GM23338 (cell line): ENCODE results near the gene SLC2A4RG. TPM values are rescaled to one million over a fixed set of nuclear protein-coding genes. Genes with fewer than 3 reads are reported as not detected.

Experiments used
- ATAC-seq: fragments of 200-7000 bp; cut with Tn5 transposase; 3 replicates; pipeline ENCODE4 v1.9.1; 2020
- DNase-seq: peaks from one replicate; pipeline ENCODE4 v3.0.0-alpha.2; 2015; ENCODE audit warnings: low spot score
- H2AFZ ChIP-seq: fragments of 200-600 bp; sonication (generic); 2 replicates; pipeline ENCODE4 v1.8.0; 2016; ENCODE audit warnings: antibody characterized with exemption, mild to moderate bottlenecking, moderate library complexity
- H3F3A ChIP-seq: fragments of 200-600 bp; sonication (generic); replicated peaks from 2 replicates; pipeline ENCODE4 v1.8.0; 2017; ENCODE audit warnings: antibody characterized with exemption, mixed run types, low read depth
- H3K27ac ChIP-seq: fragments of 200-600 bp; sonication (generic); 2 replicates; pipeline ENCODE4 v1.6.1; 2016; ENCODE audit warnings: low read depth
- H3K27me3 ChIP-seq: fragments of 200-600 bp; sonication (generic); 2 replicates; pipeline ENCODE4 v1.8.0; 2016; ENCODE audit warnings: mild to moderate bottlenecking, mixed run types, moderate library complexity; ENCODE audit not compliant: insufficient read depth
- H3K36me3 ChIP-seq: fragments of 200-600 bp; sonication (generic); 2 replicates; pipeline ENCODE4 v1.8.0; 2016; ENCODE audit warnings: mild to moderate bottlenecking; ENCODE audit not compliant: insufficient read depth
- H3K4me1 ChIP-seq: fragments of 200-600 bp; sonication (generic); 2 replicates; pipeline ENCODE4 v1.8.0; 2016; ENCODE audit warnings: mild to moderate bottlenecking, moderate library complexity; ENCODE audit not compliant: insufficient read depth
- H3K4me2 ChIP-seq: fragments of 200-600 bp; sonication (generic); 2 replicates; pipeline ENCODE4 v1.7.1; 2017; ENCODE audit warnings: mixed run types
- H3K4me3 ChIP-seq: fragments of 200-600 bp; sonication (generic); 2 replicates; pipeline ENCODE4 v1.6.1; 2016; ENCODE audit warnings: mixed run types
- H3K79me2 ChIP-seq: fragments of 200-600 bp; sonication (generic); replicated peaks from 2 replicates; pipeline ENCODE4 v1.8.0; 2017; ENCODE audit warnings: mild to moderate bottlenecking; ENCODE audit not compliant: insufficient read depth
- H3K9me2 ChIP-seq: fragments of 200-600 bp; sonication (generic); 2 replicates; pipeline ENCODE4 v1.8.0; 2017; ENCODE audit not compliant: insufficient read depth
- H4K20me1 ChIP-seq: fragments of 200-600 bp; sonication (generic); replicated peaks from 2 replicates; pipeline ENCODE4 v1.8.0; 2017; ENCODE audit warnings: mild to moderate bottlenecking; ENCODE audit not compliant: insufficient read depth
- H3K27ac Mint-ChIP-seq: 2 replicates; pipeline ENCODE4 v1.8.0; 2020; ENCODE audit warnings: inconsistent platforms, mild to moderate bottlenecking, moderate library complexity, mixed read lengths
- H3K27me3 Mint-ChIP-seq: 3 replicates; pipeline ENCODE4 v1.8.0; 2022; ENCODE audit warnings: low read depth, mild to moderate bottlenecking, moderate library complexity, mixed read lengths, inconsistent platforms; ENCODE audit not compliant: insufficient read depth, poor library complexity
- H3K36me3 Mint-ChIP-seq: 3 replicates; pipeline ENCODE4 v1.8.0; 2021; ENCODE audit warnings: low read depth, mild to moderate bottlenecking, inconsistent platforms, moderate library complexity, mixed read lengths
- H3K4me1 Mint-ChIP-seq: 3 replicates; pipeline ENCODE4 v1.8.0; 2020; ENCODE audit warnings: mild to moderate bottlenecking, inconsistent platforms, mixed read lengths
- H3K4me3 Mint-ChIP-seq: 3 replicates; pipeline ENCODE4 v1.8.0; 2021; ENCODE audit warnings: moderate library complexity, mild to moderate bottlenecking, inconsistent platforms, mixed read lengths
- H3K9me3 Mint-ChIP-seq: 3 replicates; pipeline ENCODE4 v1.8.0; 2020; ENCODE audit warnings: moderate library complexity, mild to moderate bottlenecking, inconsistent platforms, mixed read lengths
- CREB1 ChIP-seq: fragments of 250-450 bp; sonication (Bioruptor Pico); IDR thresholded peaks from 2 replicates; pipeline ENCODE4 v1.5.0; 2020; ENCODE audit warnings: low read depth, mild to moderate bottlenecking, moderate library complexity
- EZH2 ChIP-seq: fragments of 200-600 bp; sonication (generic); IDR thresholded peaks from one replicate; pipeline ENCODE4 v1.8.0; 2017; ENCODE audit warnings: antibody characterized with exemption, mild to moderate bottlenecking, low read depth; ENCODE audit not compliant: unreplicated experiment
- EZH2phosphoT487 ChIP-seq: fragments of 200-600 bp; sonication (generic); IDR thresholded peaks from one replicate; pipeline ENCODE4 v1.8.1; 2018; ENCODE audit warnings: antibody characterized with exemption; ENCODE audit not compliant: unreplicated experiment
- STAT1 ChIP-seq: IDR thresholded peaks from one replicate; pipeline ENCODE4 v1.6.1; 2016; ENCODE audit warnings: antibody characterized with exemption; ENCODE audit not compliant: unreplicated experiment
- ZNF114 ChIP-seq: fragments of 250-450 bp; sonication (Bioruptor Pico); IDR thresholded peaks from 2 replicates; pipeline ENCODE4 v1.5.0; 2020; ENCODE audit warnings: mild to moderate bottlenecking, moderate library complexity
- ZNF331 ChIP-seq: fragments of 250-450 bp; sonication (Bioruptor Pico); IDR thresholded peaks from 2 replicates; pipeline ENCODE4 v1.5.0; 2020; ENCODE audit warnings: low read depth, mild to moderate bottlenecking, moderate library complexity
- polyA plus RNA-seq: library from polyadenylated mRNA; unstranded; fragments of >200 nt; fragmentation: Nextera tagmentation; extraction: Ambion mirVana; gene quantifications from 2 replicates; pipeline ENCODE4 v1.2.1, GENCODE V29; 2016
- total RNA-seq: library from RNA; depleted of rRNA; stranded (reverse); fragments of >200 nt; shearing (Covaris generic); gene quantifications from 2 replicates; pipeline ENCODE4 v1.2.3, GENCODE V29; 2014
- TF ChIP-seq, protein P1 (sequence below): IDR thresholded peaks from one replicate; pipeline ENCODE4 v1.6.1; 2018; ENCODE audit warnings: antibody characterized with exemption; ENCODE audit not compliant: unreplicated experiment
- TF ChIP-seq, protein P2 (sequence below): fragments of 250-450 bp; sonication (Bioruptor Pico); IDR thresholded peaks from 2 replicates; pipeline ENCODE4 v1.5.0; 2020; ENCODE audit warnings: mild to moderate bottlenecking, moderate library complexity
- TF ChIP-seq, protein P3 (sequence below): IDR thresholded peaks from 2 replicates; pipeline ENCODE4 v1.6.1; 2016; ENCODE audit warnings: antibody characterized with exemption
- TF ChIP-seq, protein P4 (sequence below), 2 experiments: fragments of 200-600 bp in 1 of 2; sonication (generic) in 1 of 2; conservative IDR thresholded peaks; 2 replicates each; pipeline versions ENCODE4 v1.5.1 to v1.6.1; 2016 to 2017; ENCODE audit warnings: antibody characterized with exemption in 2 of 2, low read depth in 2 of 2, mild to moderate bottlenecking in 2 of 2, moderate library complexity in 1 of 2

The SLC2A4RG gene
- total and polyA plus RNA-seq, 2 experiments from 2014 or later, result 22.8 to 42.0 TPM

DNA sequence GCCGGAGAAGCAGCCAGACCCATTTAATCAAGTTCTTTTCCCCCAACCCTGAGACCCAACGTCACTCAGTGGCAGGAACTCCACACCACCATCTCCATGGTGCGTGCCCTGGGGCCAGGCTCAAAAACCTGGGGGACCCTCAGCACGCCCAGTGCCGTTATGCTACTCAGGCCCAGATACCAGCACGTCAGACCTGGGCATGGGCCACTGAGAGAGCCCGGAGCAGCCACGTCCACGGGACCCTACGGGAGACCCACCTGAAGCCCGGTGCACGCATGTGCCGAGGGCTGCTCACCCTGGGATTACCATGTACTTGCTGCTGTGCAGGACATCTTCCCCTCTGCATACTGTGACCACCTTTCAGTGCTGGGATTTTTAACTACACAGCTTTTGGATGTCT lies 13.8 kb downstream of the SLC2A4RG start (continued):
- TF ChIP-seq, protein P1, sequence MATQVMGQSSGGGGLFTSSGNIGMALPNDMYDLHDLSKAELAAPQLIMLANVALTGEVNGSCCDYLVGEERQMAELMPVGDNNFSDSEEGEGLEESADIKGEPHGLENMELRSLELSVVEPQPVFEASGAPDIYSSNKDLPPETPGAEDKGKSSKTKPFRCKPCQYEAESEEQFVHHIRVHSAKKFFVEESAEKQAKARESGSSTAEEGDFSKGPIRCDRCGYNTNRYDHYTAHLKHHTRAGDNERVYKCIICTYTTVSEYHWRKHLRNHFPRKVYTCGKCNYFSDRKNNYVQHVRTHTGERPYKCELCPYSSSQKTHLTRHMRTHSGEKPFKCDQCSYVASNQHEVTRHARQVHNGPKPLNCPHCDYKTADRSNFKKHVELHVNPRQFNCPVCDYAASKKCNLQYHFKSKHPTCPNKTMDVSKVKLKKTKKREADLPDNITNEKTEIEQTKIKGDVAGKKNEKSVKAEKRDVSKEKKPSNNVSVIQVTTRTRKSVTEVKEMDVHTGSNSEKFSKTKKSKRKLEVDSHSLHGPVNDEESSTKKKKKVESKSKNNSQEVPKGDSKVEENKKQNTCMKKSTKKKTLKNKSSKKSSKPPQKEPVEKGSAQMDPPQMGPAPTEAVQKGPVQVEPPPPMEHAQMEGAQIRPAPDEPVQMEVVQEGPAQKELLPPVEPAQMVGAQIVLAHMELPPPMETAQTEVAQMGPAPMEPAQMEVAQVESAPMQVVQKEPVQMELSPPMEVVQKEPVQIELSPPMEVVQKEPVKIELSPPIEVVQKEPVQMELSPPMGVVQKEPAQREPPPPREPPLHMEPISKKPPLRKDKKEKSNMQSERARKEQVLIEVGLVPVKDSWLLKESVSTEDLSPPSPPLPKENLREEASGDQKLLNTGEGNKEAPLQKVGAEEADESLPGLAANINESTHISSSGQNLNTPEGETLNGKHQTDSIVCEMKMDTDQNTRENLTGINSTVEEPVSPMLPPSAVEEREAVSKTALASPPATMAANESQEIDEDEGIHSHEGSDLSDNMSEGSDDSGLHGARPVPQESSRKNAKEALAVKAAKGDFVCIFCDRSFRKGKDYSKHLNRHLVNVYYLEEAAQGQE, result no peak
- TF ChIP-seq CREB1 (CRISPR knock-in tag), result no peak

DNA sequence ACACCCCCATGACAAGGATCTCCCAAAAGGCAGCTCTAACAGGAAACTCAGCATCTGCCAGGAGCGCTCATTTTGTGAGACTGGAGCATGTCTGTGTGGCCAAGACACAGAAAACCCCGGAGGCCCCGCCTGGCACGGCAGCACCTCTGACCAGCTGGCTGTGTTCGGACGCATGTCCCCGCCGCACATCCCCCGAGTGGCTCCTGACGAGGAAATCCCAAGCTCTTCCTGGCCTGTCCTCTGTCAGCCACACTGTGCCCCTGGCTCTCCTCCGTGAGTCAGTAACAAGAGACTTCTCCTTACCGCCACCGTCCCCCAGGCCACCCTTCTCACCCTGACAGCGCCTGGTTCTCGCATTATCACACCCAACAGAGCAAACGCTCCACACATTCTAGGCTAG lies 14.4 kb downstream of the SLC2A4RG start:
- Mint-ChIP-seq H3K9me3 (no peaks in the 10 kb centered on the region; the same call in 2 of the 3 replicates), H3K4me3 (no peak overlapping the region)

More for the DNA sequence above, 14.4 kb downstream of the SLC2A4RG start:
- no peaks in the 10 kb centered on the region for H3K27me3 ChIP-seq
- H4K20me1 ChIP-seq, result no peaks in the 10 kb centered on the region
- Mint-ChIP-seq H3K27me3 (peaks cover 5% of the 10 kb centered on the region), H3K36me3 (peaks cover 3% of the 10 kb centered on the region; the same call in 2 of the 3 replicates), H3K27ac (no peak overlapping the region), H3K4me1 (peaks cover 13% of the 10 kb centered on the region)
- H3K27ac ChIP-seq, result no peak overlapping the region
- TF ChIP-seq CREB1 (CRISPR knock-in tag) (no peak), EZH2phosphoT487 (no peak), ZNF114 (CRISPR knock-in tag) (no peak), EZH2 (no peak), ZNF331 (CRISPR knock-in tag) (no peak), STAT1 (no peak)
- TF ChIP-seq, protein P2, sequence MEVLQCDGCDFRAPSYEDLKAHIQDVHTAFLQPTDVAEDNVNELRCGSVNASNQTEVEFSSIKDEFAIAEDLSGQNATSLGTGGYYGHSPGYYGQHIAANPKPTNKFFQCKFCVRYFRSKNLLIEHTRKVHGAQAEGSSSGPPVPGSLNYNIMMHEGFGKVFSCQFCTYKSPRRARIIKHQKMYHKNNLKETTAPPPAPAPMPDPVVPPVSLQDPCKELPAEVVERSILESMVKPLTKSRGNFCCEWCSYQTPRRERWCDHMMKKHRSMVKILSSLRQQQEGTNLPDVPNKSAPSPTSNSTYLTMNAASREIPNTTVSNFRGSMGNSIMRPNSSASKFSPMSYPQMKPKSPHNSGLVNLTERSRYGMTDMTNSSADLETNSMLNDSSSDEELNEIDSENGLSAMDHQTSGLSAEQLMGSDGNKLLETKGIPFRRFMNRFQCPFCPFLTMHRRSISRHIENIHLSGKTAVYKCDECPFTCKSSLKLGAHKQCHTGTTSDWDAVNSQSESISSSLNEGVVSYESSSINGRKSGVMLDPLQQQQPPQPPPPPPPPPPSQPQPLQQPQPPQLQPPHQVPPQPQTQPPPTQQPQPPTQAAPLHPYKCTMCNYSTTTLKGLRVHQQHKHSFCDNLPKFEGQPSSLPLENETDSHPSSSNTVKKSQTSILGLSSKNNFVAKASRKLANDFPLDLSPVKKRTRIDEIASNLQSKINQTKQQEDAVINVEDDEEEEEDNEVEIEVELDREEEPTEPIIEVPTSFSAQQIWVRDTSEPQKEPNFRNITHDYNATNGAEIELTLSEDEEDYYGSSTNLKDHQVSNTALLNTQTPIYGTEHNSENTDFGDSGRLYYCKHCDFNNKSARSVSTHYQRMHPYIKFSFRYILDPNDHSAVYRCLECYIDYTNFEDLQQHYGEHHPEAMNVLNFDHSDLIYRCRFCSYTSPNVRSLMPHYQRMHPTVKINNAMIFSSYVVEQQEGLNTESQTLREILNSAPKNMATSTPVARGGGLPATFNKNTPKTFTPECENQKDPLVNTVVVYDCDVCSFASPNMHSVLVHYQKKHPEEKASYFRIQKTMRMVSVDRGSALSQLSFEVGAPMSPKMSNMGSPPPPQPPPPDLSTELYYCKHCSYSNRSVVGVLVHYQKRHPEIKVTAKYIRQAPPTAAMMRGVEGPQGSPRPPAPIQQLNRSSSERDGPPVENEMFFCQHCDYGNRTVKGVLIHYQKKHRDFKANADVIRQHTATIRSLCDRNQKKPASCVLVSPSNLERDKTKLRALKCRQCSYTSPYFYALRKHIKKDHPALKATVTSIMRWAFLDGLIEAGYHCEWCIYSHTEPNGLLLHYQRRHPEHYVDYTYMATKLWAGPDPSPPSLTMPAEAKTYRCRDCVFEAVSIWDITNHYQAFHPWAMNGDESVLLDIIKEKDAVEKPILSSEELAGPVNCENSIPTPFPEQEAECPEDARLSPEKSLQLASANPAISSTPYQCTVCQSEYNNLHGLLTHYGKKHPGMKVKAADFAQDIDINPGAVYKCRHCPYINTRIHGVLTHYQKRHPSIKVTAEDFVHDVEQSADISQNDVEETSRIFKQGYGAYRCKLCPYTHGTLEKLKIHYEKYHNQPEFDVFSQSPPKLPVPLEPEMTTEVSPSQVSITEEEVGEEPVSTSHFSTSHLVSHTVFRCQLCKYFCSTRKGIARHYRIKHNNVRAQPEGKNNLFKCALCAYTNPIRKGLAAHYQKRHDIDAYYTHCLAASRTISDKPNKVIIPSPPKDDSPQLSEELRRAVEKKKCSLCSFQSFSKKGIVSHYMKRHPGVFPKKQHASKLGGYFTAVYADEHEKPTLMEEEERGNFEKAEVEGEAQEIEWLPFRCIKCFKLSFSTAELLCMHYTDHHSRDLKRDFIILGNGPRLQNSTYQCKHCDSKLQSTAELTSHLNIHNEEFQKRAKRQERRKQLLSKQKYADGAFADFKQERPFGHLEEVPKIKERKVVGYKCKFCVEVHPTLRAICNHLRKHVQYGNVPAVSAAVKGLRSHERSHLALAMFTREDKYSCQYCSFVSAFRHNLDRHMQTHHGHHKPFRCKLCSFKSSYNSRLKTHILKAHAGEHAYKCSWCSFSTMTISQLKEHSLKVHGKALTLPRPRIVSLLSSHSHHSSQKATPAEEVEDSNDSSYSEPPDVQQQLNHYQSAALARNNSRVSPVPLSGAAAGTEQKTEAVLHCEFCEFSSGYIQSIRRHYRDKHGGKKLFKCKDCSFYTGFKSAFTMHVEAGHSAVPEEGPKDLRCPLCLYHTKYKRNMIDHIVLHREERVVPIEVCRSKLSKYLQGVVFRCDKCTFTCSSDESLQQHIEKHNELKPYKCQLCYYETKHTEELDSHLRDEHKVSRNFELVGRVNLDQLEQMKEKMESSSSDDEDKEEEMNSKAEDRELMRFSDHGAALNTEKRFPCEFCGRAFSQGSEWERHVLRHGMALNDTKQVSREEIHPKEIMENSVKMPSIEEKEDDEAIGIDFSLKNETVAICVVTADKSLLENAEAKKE (CRISPR knock-in tag), result no peak
- TF ChIP-seq, protein P3, sequence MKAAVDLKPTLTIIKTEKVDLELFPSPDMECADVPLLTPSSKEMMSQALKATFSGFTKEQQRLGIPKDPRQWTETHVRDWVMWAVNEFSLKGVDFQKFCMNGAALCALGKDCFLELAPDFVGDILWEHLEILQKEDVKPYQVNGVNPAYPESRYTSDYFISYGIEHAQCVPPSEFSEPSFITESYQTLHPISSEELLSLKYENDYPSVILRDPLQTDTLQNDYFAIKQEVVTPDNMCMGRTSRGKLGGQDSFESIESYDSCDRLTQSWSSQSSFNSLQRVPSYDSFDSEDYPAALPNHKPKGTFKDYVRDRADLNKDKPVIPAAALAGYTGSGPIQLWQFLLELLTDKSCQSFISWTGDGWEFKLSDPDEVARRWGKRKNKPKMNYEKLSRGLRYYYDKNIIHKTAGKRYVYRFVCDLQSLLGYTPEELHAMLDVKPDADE, result no peak
- TF ChIP-seq, protein P4, sequence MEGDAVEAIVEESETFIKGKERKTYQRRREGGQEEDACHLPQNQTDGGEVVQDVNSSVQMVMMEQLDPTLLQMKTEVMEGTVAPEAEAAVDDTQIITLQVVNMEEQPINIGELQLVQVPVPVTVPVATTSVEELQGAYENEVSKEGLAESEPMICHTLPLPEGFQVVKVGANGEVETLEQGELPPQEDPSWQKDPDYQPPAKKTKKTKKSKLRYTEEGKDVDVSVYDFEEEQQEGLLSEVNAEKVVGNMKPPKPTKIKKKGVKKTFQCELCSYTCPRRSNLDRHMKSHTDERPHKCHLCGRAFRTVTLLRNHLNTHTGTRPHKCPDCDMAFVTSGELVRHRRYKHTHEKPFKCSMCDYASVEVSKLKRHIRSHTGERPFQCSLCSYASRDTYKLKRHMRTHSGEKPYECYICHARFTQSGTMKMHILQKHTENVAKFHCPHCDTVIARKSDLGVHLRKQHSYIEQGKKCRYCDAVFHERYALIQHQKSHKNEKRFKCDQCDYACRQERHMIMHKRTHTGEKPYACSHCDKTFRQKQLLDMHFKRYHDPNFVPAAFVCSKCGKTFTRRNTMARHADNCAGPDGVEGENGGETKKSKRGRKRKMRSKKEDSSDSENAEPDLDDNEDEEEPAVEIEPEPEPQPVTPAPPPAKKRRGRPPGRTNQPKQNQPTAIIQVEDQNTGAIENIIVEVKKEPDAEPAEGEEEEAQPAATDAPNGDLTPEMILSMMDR (conservative IDR thresholded peaks at IDR 0.05; ENCODE audit: low read depth in 2 of 2), result no peak
- no peak for ATAC-seq
- no peaks in the 10 kb centered on the region for H3K9me2 ChIP-seq
- no peak overlapping the region for H3K4me2 ChIP-seq
- H2AFZ ChIP-seq, result no peak overlapping the region
- H3F3A ChIP-seq, result peaks cover 19% of the 10 kb centered on the region
- no peaks in the 10 kb centered on the region for H3K36me3 ChIP-seq
- peak; percentile 33 for DNase-seq
- peaks cover 4% of the 10 kb centered on the region; the same call in 1 of the 2 replicates for H3K4me1 ChIP-seq
- H3K4me3 ChIP-seq, result no peak overlapping the region
- H3K79me2 ChIP-seq, result no peaks in the 10 kb centered on the region
